Naive B cell (primary cell): ENCODE measurements around the gene STN1. TPM values are rescaled to one million over a fixed set of nuclear protein-coding genes. Genes with fewer than 3 reads are reported as not detected.

Experiments used
- ATAC-seq, 2 donors: fragments of 150-1000 bp; cut with Tn5 transposase; 2 replicates each; pipeline ENCODE4 v1.10.0; 2021; ENCODE audit warnings: low read depth in 2 of 2, mild to moderate bottlenecking in 2 of 2, moderate library complexity in 2 of 2
- DNase-seq: peaks from one replicate; pipeline ENCODE4 v3.0.0; 2022
- H3K27ac Mint-ChIP-seq, 6 donors: one replicate each; pipeline ENCODE4 v1.8.0; 2020 to 2022; ENCODE audit warnings: mild to moderate bottlenecking in 6 of 6, mixed read lengths in 6 of 6, moderate library complexity in 5 of 6, inconsistent platforms in 2 of 6
- H3K27me3 Mint-ChIP-seq, 3 donors: one replicate each; pipeline ENCODE4 v1.8.0; 2021 to 2022; ENCODE audit warnings: mixed read lengths in 3 of 3, mild to moderate bottlenecking in 1 of 3
- H3K36me3 Mint-ChIP-seq, 2 donors: one replicate each; pipeline ENCODE4 v1.8.0; 2020 to 2022; ENCODE audit warnings: mixed read lengths in 2 of 2, inconsistent platforms in 1 of 2, mild to moderate bottlenecking in 1 of 2
- H3K4me1 Mint-ChIP-seq, 3 donors: one replicate each; pipeline ENCODE4 v1.8.0; 2020 to 2022; ENCODE audit warnings: mixed read lengths in 3 of 3, inconsistent platforms in 1 of 3, mild to moderate bottlenecking in 1 of 3, moderate library complexity in 1 of 3
- H3K4me3 Mint-ChIP-seq, 8 donors: one replicate each; pipeline ENCODE4 v1.8.0; 2020 to 2022; ENCODE audit warnings: mild to moderate bottlenecking in 8 of 8, mixed read lengths in 8 of 8, moderate library complexity in 8 of 8, inconsistent platforms in 2 of 8
- H3K9me3 Mint-ChIP-seq, 7 donors: one replicate each; pipeline ENCODE4 v1.8.0; 2020 to 2022; ENCODE audit warnings: mixed read lengths in 7 of 7, mild to moderate bottlenecking in 5 of 7, inconsistent platforms in 2 of 7, moderate library complexity in 1 of 7
- polyA plus RNA-seq, 6 donors: library from polyadenylated mRNA; unstranded; fragments of 300-500 nt; fragmentation: Illumina TruSeq; gene quantifications; one replicate each; pipeline ENCODE4 v1.2.3, GENCODE V29; 2021; ENCODE audit warnings: low read depth in 6 of 6

The STN1 gene
- polyA plus RNA-seq, 6 donors from 2014 or later, result 28.6 to 39.0 (median 32.7) TPM

DNA sequence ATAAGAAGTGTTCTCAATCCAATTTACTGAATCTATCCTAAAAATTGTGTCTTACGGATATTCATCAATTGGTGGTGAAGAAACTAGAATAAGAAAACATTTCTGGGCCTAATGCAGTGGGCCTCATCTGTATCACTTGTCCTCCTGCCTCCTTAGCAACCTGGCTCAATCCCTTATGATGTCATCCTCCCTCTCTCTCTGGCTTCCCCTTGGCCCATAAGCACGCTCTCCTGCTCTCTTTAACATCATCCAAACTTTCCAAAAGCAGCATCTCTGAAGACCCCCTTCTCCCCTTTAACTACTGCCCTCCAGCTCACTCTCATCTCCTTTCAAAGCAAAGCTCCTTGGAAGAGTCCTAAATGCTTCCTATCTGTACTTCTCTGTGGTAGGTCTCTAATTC lies 4.7 kb upstream of the STN1 start:
- Mint-ChIP-seq H3K9me3 (no peaks in the 10 kb centered on the region), H3K27ac (no peak overlapping the region), H3K4me3 (no peak overlapping the region), H3K27me3 (peaks cover 0 to 8% (median 0%) of the 10 kb centered on the region in 3 donors), H3K36me3 (no peaks in the 10 kb centered on the region), H3K4me1 (peaks cover 7 to 10% (median 9%) of the 10 kb centered on the region in 3 donors)
- DNase-seq, result no peak
- no peak for ATAC-seq

DNA sequence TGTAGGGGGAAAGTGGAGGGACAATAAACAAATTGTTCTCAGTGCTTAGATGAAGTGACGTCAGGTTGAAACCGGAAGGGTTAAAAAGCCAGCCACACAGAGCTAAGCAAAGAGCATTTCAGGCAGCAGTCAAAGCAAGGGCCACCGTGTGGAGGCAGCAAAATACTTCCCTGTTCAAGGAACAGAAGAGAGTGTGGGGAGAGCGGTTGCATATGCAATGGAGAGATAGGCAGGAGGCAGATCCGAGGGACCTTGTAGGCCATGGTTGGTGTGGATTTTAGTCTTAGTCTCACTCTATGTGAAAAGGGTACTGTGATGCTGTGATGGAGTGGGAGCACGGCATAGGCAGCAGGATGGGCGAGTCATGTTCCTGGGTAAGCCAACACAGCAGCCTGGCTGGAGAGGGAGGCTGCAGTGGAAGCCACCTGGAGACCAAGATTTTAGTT lies 3.8 kb upstream of the STN1 start:
- DNase-seq (no peak), ATAC-seq (no peak)
- Mint-ChIP-seq H3K4me1 (peaks cover 9 to 18% (median 15%) of the 10 kb centered on the region in 3 donors), H3K36me3 (no peaks in the 10 kb centered on the region), H3K4me3 (no peak overlapping the region), H3K27ac (no peak overlapping the region), H3K27me3 (peaks cover 0 to 8% (median 0%) of the 10 kb centered on the region in 3 donors), H3K9me3 (no peaks in the 10 kb centered on the region)

DNA sequence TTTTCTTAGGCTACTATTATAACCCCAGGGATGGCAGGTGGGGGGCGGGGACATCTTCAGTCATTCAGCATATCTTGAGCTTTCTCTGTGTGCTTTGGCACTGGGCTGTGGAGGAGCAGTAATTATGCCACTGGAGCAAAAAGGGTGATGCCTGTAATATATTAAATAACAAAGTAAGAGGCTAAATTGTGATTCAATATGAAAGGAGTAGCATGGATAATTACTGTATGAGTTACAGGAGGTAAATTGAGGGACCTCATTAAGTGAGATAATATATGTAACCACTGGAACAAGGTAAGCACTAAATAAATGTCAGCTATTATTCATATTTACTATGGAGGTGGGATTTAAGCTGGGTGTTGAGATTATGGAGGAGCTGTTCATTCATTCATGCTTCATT lies 3.3 kb upstream of the STN1 start:
- H3K27me3 Mint-ChIP-seq, result peaks cover 0 to 3% (median 0%) of the 10 kb centered on the region in 3 donors
- no peaks in the 10 kb centered on the region for H3K36me3 Mint-ChIP-seq
- no peak for ATAC-seq
- no peak overlapping the region for H3K4me3 Mint-ChIP-seq
- no peaks in the 10 kb centered on the region for H3K9me3 Mint-ChIP-seq
- no peak overlapping the region for H3K27ac Mint-ChIP-seq
- DNase-seq, result no peak
- peaks cover 10 to 23% (median 17%) of the 10 kb centered on the region in 3 donors for H3K4me1 Mint-ChIP-seq

DNA sequence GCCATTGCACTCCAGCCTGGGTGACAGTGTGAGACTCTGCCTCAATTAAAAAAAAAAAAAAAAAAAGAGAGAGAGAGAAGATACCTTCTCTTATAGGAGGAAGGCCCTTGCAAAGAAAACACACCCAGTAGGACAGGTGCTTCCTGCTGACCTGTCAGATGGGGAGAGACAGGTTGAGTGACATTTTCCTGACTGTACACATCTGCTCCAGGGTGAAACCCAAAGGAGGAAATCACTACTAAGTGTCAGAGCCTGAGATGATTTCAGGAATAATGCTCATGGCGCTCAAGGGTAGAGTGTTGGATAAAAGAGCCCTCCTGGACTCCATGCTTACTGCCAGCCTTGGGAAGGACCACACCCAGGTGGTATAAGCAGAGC lies 1.7 kb upstream of the STN1 start:
- DNase-seq (no peak), ATAC-seq (no peak)
- peaks cover 13 to 38% (median 22%) of the 10 kb centered on the region in 3 donors for H3K4me1 Mint-ChIP-seq
- no peak overlapping the region for H3K27ac Mint-ChIP-seq
- H3K4me3 Mint-ChIP-seq, result peak overlapping the region in 1 of 8 donors; percentile 28
- H3K36me3 Mint-ChIP-seq, result peaks cover 6 to 8% of the 10 kb centered on the region in 2 donors
- no peaks in the 10 kb centered on the region for H3K27me3 Mint-ChIP-seq
- peaks cover 0 to 10% (median 6%) of the 10 kb centered on the region in 7 donors for H3K9me3 Mint-ChIP-seq

DNA sequence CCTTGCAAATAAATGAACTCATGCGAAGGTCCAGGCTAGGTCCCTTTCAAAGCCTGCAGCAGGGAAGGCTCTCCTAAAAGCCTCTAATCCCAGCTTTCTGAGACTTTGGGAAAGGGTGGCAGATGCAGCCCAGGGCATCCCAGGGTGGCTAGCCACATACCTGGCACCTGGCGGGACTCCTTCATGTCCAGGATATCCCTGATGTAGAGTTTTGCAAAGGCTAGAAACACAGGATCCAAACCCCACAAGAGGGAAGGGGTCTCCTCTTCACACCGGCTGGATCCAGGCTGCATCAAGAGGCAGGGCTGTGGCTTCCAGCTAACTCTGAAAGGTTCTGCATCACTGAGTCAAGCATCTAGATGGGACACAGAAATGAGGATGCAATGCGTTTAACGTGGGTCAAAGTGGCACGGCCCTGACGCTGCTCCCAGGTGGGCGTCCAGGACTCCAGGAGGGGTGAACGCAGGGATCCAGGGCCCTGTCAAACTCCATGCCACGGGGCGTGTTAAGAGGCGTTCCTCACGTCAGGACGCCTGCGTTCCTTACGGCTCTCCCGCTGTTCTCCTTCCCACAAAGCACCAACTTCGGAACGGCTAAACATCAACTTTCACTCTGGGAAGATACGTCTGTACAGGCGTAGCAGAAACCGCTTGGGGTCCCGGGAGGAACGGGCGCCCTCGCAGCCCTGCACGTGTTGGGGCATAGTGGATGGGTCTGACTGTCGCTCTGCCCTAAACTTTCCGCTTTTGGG lies 507 bp downstream of the STN1 start:
- H3K9me3 Mint-ChIP-seq, result peaks cover 0 to 11% (median 6%) of the 10 kb centered on the region in 7 donors
- peak; percentile 24 to 26 for ATAC-seq
- no peaks in the 10 kb centered on the region for H3K27me3 Mint-ChIP-seq
- no peak for DNase-seq
- peaks cover 6 to 8% of the 10 kb centered on the region in 2 donors for H3K36me3 Mint-ChIP-seq
- H3K4me3 Mint-ChIP-seq, result peak overlapping the region; percentile 92 to 99 (median 95)
- H3K27ac Mint-ChIP-seq, result peak overlapping the region; percentile 84 to 98 (median 90)
- peaks cover 13 to 40% (median 34%) of the 10 kb centered on the region in 3 donors for H3K4me1 Mint-ChIP-seq

DNA sequence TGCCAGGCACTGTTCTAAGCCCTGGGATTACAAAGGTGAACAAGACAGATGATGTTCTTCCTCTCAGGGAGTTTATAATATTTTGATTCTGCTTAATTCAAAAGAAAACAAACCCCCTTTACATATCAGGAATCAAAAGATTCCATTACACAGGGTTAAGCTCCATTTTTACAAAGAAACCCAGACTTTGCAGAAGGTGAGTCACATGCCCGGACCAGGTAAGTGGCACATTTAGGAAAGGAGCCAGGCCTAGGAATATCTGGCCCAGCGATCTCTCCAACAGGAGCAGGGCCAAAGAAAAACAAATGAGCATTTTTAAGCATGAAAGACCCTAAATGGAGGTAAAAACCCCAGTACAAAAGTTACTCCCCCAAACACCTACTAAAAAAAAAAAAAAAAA lies 1.1 kb downstream of the STN1 start:
- H3K27ac Mint-ChIP-seq, result peak overlapping the region; percentile 54 to 96 (median 78)
- H3K4me3 Mint-ChIP-seq, result peak overlapping the region; percentile 92 to 99 (median 95)
- DNase-seq, result no peak
- no peaks in the 10 kb centered on the region for H3K27me3 Mint-ChIP-seq
- H3K9me3 Mint-ChIP-seq, result peaks cover 0 to 11% (median 6%) of the 10 kb centered on the region in 7 donors
- H3K4me1 Mint-ChIP-seq, result peaks cover 13 to 44% (median 36%) of the 10 kb centered on the region in 3 donors
- peaks cover 6 to 8% of the 10 kb centered on the region in 2 donors for H3K36me3 Mint-ChIP-seq
- ATAC-seq, result no peak

DNA sequence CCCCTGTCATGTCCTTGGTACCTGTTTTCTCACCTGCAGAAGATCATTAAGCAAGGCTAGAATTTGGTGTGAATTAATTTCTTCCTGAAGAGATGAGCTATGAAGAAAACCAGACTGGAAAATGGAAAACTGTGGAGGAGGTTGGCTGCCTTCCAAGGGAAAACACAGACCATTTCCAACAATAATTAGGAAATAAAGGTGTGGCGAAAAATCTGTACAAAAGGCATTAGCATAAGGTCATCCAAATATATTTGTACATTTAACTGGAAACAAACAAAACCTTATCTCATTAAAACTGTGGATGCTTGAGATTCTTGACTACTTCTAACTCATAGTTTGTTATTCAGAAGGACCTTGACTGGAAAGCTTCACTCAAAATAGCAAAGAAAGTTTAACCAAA lies 1.7 kb downstream of the STN1 start:
- ATAC-seq, result no peak

DNA sequence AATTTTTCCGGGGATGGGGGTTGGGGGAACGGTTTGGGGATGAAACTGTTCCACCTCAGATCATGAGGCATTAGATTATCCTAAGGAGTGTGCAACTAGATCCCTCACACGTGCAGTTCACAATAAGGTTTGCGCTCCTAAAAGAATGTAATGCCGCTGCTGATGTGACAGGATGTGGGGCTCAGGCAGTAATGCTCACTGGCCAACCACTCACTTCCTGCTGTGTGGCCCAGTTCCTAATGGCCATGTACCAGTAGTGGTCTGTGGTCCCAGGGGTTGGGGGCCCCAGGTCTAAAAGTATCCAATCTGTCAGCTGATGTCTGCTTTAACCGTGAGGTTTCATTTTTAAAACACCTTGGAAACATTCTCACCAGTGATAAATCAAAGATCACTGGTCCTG lies 2.2 kb downstream of the STN1 start:
- ATAC-seq, result no peak
- Mint-ChIP-seq H3K36me3 (peaks cover 6 to 8% of the 10 kb centered on the region in 2 donors), H3K4me3 (peak overlapping the region in 7 of 8 donors; percentile 51 to 99 (median 92)), H3K27me3 (no peaks in the 10 kb centered on the region), H3K27ac (peak overlapping the region in 4 of 6 donors; percentile 70 to 96 (median 76)), H3K9me3 (peaks cover 0 to 11% (median 6%) of the 10 kb centered on the region in 7 donors), H3K4me1 (peaks cover 22 to 55% (median 47%) of the 10 kb centered on the region in 3 donors)
- DNase-seq, result no peak

More for the DNA sequence above, 1.7 kb downstream of the STN1 start:
- Mint-ChIP-seq H3K36me3 (peaks cover 6 to 8% of the 10 kb centered on the region in 2 donors), H3K27ac (peak overlapping the region in 4 of 6 donors; percentile 70 to 96 (median 76)), H3K4me1 (peaks cover 19 to 50% (median 43%) of the 10 kb centered on the region in 3 donors), H3K9me3 (peaks cover 0 to 11% (median 6%) of the 10 kb centered on the region in 7 donors), H3K27me3 (no peaks in the 10 kb centered on the region), H3K4me3 (peak overlapping the region in 7 of 8 donors; percentile 57 to 99 (median 95))
- no peak for DNase-seq

DNA sequence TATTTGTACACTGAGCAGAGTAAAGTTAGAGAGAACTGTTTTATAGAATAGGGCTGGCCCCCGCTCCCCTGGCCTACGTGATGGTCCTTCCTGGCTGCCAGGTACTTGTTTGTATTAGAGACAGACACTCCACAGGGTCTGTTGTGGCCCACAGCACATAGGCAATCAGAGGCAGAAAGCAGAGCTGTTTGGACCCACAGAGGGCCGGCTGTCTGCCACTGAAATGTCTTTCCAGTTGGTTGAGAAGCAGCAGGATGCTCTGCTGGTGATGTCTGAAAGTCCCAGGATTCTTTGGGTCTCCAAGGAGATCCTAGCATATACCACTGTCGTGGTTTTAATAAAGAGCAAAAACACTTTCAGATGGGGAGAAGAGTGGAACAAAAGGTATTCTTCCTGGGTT lies 5.2 kb downstream of the STN1 start:
- Mint-ChIP-seq H3K4me1 (peaks cover 35 to 68% (median 60%) of the 10 kb centered on the region in 3 donors), H3K36me3 (peaks cover 6 to 8% of the 10 kb centered on the region in 2 donors), H3K27ac (peak overlapping the region; percentile 4 to 89 (median 57)), H3K27me3 (no peaks in the 10 kb centered on the region), H3K4me3 (no peak overlapping the region), H3K9me3 (peaks cover 0 to 11% (median 6%) of the 10 kb centered on the region in 7 donors)
- no peak for ATAC-seq
- no peak for DNase-seq

DNA sequence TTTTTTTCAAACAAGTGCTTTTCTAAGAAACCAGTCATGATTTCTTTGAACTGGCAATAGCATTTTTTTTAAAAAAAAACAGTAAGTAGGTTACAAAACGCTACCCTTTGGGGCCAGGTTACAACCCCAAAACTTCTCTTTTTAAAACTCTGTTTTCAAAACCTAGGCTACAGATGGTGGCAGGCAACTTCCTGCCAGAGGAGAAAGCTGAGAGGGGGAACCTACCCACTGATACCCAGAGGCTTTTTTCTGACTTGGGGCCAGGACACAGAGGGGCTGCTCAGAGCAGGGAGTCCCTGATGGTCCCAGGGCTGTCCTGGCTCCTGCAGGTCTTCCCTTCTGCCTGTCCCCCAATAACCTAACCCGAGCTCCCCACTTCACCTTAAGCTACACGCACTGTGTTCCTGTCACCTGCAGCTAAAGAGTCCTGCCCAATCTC lies 6.9 kb downstream of the STN1 start:
- Mint-ChIP-seq H3K4me1 (peaks cover 29 to 54% (median 49%) of the 10 kb centered on the region in 3 donors), H3K27me3 (no peaks in the 10 kb centered on the region), H3K27ac (peak overlapping the region; percentile 80 to 97 (median 87)), H3K9me3 (peaks cover 0 to 11% (median 6%) of the 10 kb centered on the region in 7 donors), H3K4me3 (peak overlapping the region; percentile 49 to 85 (median 64)), H3K36me3 (peaks cover 6 to 8% of the 10 kb centered on the region in 2 donors)
- ATAC-seq (peak; percentile 81), DNase-seq (peak; percentile 26)

DNA sequence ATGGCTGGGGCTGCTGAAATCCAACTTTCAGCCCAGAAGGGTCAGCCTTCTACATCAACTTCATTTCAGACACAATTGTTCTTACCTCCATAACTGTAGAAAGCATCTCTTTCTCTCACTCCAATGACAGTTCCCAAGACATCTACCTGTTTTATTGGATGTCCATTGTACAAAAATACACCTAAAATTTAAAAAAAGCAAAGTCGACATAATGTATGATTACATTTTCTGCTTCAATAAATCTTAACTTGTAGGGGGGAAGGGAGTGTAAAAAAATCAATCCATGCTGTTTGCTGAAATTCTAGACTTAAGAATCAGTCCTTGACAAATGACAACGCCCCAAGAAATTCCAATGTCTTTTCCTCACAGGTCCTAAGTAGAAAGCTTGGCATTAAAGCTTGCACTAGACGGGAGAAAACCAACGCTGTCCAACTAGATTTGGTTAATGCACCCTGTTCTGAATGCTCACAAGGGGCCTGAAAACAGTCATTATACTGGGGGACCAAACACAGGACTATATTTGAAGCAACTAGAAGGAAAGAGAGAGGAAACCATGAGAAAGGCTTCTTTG lies 7.5 kb downstream of the STN1 start:
- DNase-seq (no peak), ATAC-seq (no peak)
- Mint-ChIP-seq H3K4me3 (peak overlapping the region; percentile 49 to 85 (median 72)), H3K27me3 (no peaks in the 10 kb centered on the region), H3K27ac (peak overlapping the region; percentile 13 to 94 (median 85)), H3K36me3 (peaks cover 6 to 8% of the 10 kb centered on the region in 2 donors), H3K9me3 (peaks cover 0 to 10% (median 6%) of the 10 kb centered on the region in 7 donors), H3K4me1 (peaks cover 28 to 49% (median 46%) of the 10 kb centered on the region in 3 donors)

DNA sequence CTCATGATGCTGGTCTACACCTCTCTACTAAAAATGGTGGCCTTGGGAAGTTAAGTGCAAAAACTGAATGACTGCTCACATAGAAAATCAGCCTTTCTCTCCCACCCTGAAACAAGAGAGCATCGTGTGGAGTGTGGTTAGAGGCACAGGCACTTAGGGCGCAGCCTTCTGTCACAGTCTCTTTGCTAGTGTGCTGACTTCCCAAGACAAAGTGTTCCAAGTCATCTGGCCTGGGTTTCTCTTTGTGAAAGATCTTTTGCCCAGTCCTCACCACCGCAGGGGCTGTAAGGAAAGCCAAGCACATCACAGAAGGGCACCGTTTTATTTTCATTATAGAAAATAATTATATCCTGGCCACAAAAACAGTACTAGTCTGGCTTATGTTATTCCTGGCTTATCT lies 12.5 kb downstream of the STN1 start:
- ATAC-seq, result no peak
- no peak overlapping the region for H3K4me3 Mint-ChIP-seq
- H3K27ac Mint-ChIP-seq, result no peak overlapping the region
- no peaks in the 10 kb centered on the region for H3K27me3 Mint-ChIP-seq
- H3K9me3 Mint-ChIP-seq, result no peaks in the 10 kb centered on the region
- peaks cover 16 to 27% (median 18%) of the 10 kb centered on the region in 3 donors for H3K4me1 Mint-ChIP-seq
- peaks cover 0 to 16% of the 10 kb centered on the region in 2 donors for H3K36me3 Mint-ChIP-seq
- DNase-seq, result no peak

DNA sequence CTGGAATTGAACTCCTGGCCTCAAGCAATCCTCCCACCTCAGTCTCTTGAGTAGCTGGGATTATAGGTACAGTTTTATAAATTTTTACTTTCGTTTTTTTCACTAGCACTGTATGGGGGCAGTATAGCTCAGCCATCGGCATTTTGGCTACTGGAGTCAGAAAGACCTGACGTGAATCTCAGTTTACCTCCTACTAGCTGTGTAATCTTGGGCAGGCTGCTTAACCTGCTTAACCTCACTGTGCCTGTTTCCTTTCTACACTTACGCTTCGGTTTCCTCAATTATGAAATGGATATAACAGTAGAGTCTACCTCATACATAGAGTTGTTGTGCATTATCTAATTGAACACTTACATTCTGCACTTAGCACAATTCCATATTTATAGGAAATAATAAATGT lies 16.7 kb downstream of the STN1 start:
- Mint-ChIP-seq H3K4me3 (no peak overlapping the region), H3K4me1 (peaks cover 0 to 7% (median 0%) of the 10 kb centered on the region in 3 donors), H3K36me3 (peaks cover 3 to 27% of the 10 kb centered on the region in 2 donors), H3K27me3 (no peaks in the 10 kb centered on the region), H3K27ac (no peak overlapping the region), H3K9me3 (no peaks in the 10 kb centered on the region)
- DNase-seq (no peak), ATAC-seq (no peak)
